Stimulated activated naive CD8-positive, alpha-beta T cell treated with anti-CD3 and anti-CD28 coated beads, Interleukin-15, amount 100 ng/mL, for 72 hours (primary cell): ENCODE data around the gene SMPX.
A peak's percentile ranks its signal among the peaks of the same experiment; 100 is the strongest.

ENCODE experiments used
- ATAC-seq: fragments of 150-1000 bp; cut with Tn5 transposase; 2 replicates; pipeline ENCODE4 v1.10.0; 2021; ENCODE audit warnings: mild to moderate bottlenecking, moderate library complexity
- DNase-seq, 2 donors: peaks; one replicate each; pipeline ENCODE4 v3.0.0; 2021 to 2022
- H3K27ac Mint-ChIP-seq, 2 donors: one replicate each; pipeline ENCODE4 v1.8.0; 2022; ENCODE audit warnings: mild to moderate bottlenecking in 2 of 2, mixed read lengths in 2 of 2, moderate library complexity in 2 of 2
- H3K27me3 Mint-ChIP-seq: one replicate; pipeline ENCODE4 v1.8.0; 2022; ENCODE audit warnings: mixed read lengths
- H3K4me1 Mint-ChIP-seq: one replicate; pipeline ENCODE4 v1.8.0; 2022; ENCODE audit warnings: mild to moderate bottlenecking, mixed read lengths
- H3K4me3 Mint-ChIP-seq, 2 donors: one replicate each; pipeline ENCODE4 v1.8.0; 2022; ENCODE audit warnings: mild to moderate bottlenecking in 2 of 2, mixed read lengths in 2 of 2, moderate library complexity in 1 of 2
- H3K9me3 Mint-ChIP-seq, 2 donors: one replicate each; pipeline ENCODE4 v1.8.0; 2022; ENCODE audit warnings: mixed read lengths in 2 of 2

SMPX gene

GRCh38 chrX:21658746-21659145 lies 99.2 kb downstream of the SMPX start:
- H3K4me3 Mint-ChIP-seq: peak overlapping the region; percentile 64 to 65
- H3K9me3 Mint-ChIP-seq: no peaks in the 10 kb centered on the region
- peaks cover 8% of the 10 kb centered on the region for H3K27me3 Mint-ChIP-seq
- peak; percentile 69 for ATAC-seq
- H3K4me1 Mint-ChIP-seq: peaks cover 12% of the 10 kb centered on the region
- DNase-seq: peak in 1 of 2 donors; percentile 21
- peak overlapping the region in 1 of 2 donors; percentile 34 for H3K27ac Mint-ChIP-seq

GRCh38 chrX:21658152-21658737 lies 99.7 kb downstream of the SMPX start, which contains the start of gene KLHL34:
TSS of gene KLHL34 (minus strand) at chrX:21658330. CDS start at chrX:21657788, 542 bp downstream.
- DNase-seq: peak; percentile 14 to 21
- H3K27me3 Mint-ChIP-seq: peaks cover 8% of the 10 kb centered on the region
- H3K27ac Mint-ChIP-seq: peak within 1 kb of the TSS in 1 of 2 donors; percentile 86
- peak within 1 kb of the TSS; percentile 76 to 82 for H3K4me3 Mint-ChIP-seq
- ATAC-seq: peak; percentile 69
- H3K9me3 Mint-ChIP-seq: no peaks in the 10 kb centered on the region
- H3K4me1 Mint-ChIP-seq: peaks cover 12% of the 10 kb centered on the region

GRCh38 chrX:21657318-21658151 lies 100.4 kb downstream of the SMPX start:
- H3K27ac Mint-ChIP-seq: peak overlapping the region in 1 of 2 donors; percentile 86
- ATAC-seq (peak; percentile 62), DNase-seq (peak; percentile 20 to 21)
- H3K27me3 Mint-ChIP-seq: peaks cover 8% of the 10 kb centered on the region
- H3K9me3 Mint-ChIP-seq: no peaks in the 10 kb centered on the region
- peaks cover 12% of the 10 kb centered on the region for H3K4me1 Mint-ChIP-seq
- peak overlapping the region; percentile 76 to 82 for H3K4me3 Mint-ChIP-seq

GRCh38 chrX:21656587-21657317 lies 101.2 kb downstream of the SMPX start:
- H3K27me3 Mint-ChIP-seq: peaks cover 1% of the 10 kb centered on the region
- H3K4me3 Mint-ChIP-seq: peak overlapping the region in 1 of 2 donors; percentile 18
- ATAC-seq (peak; percentile 35), DNase-seq (peak; percentile 5 to 8)
- peak overlapping the region in 1 of 2 donors; percentile 19 for H3K27ac Mint-ChIP-seq
- H3K4me1 Mint-ChIP-seq: peaks cover 12% of the 10 kb centered on the region
- H3K9me3 Mint-ChIP-seq: no peaks in the 10 kb centered on the region
